ENCODE measurements around the gene FBN3. TPM values are rescaled to one million over a fixed set of nuclear protein-coding genes. Genes with fewer than 3 reads are reported as not detected.
"Not testable (repeated sequence)": the region's sequence is repeated elsewhere in the genome, so short reads cannot be mapped to it uniquely, and the experiment has no call there.

The FBN3 gene
- total RNA-seq, 1 experiment from 2014 or later = not detected

DNA sequence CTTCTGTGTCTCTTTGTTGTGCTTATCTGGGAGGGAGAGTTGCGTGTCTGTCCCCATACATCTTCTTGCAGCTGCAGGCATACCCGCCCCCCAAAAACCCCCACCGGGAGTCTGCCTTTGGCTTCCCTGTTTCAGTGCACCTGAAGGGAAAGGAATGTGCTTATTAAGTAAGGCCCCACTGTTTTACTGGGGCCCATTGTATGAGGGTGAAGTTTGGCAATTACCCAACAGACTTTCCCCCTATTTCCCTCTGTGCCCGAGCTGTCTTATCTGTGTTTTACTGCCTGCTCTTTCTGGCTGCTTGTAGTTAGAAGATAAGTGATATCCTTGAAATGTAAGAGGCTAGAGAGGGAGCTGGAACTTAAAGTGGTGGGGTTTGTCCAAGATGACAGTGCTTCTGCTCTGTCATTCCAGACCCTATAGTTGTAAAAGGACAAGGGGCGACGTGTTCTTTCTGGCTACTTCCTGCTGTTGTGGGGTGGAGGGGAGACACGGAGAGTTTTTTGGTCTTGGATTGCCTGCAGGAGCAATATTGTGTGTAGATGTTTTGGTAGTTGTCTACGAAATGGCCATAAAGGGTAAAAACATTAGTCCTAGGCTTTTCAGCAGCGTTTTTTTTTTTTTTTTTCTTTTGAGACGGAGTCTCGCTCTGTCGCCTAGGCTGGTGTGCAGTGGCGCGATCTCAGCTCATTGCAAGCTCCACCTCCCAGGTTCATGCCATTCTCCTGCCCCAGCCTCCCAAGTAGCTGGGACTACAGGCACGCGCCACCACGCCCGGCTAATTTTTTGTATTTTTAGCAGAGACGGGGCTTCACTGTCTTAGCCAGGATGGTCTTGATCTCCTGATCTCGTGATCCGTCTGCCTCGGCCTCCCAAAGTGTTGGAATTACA is 115.9 kb downstream of the FBN3 start:
- not testable (repeated sequence) for H3K4me1 ChIP-seq (replicated peaks); H3K4me3 ChIP-seq; DNase-seq (ENCODE audit: low read depth in 1 of 2, low spot score in 2 of 2); H3K27me3 ChIP-seq (replicated peaks); H3K9me3 ChIP-seq (replicated peaks); H3K36me3 ChIP-seq; H3K27ac ChIP-seq

GRCh38 chr19:8030960-8031359 is 118.4 kb downstream of the FBN3 start:
- no peak overlapping the region for H3K27ac ChIP-seq
- H3K9me3 ChIP-seq (replicated peaks) = no peaks in the 10 kb centered on the region
- H3K27me3 ChIP-seq (replicated peaks) = no peaks in the 10 kb centered on the region
- no peaks in the 10 kb centered on the region for H3K4me1 ChIP-seq (replicated peaks)
- no peaks in the 10 kb centered on the region for H3K36me3 ChIP-seq
- DNase-seq (ENCODE audit: low read depth in 1 of 2, low spot score in 2 of 2) = no peak
- no peak overlapping the region for H3K4me3 ChIP-seq

GRCh38 chr19:8028951-8029491 is 120.4 kb downstream of the FBN3 start:
- no peak for DNase-seq (ENCODE audit: low read depth in 1 of 2, low spot score in 2 of 2)

DNA sequence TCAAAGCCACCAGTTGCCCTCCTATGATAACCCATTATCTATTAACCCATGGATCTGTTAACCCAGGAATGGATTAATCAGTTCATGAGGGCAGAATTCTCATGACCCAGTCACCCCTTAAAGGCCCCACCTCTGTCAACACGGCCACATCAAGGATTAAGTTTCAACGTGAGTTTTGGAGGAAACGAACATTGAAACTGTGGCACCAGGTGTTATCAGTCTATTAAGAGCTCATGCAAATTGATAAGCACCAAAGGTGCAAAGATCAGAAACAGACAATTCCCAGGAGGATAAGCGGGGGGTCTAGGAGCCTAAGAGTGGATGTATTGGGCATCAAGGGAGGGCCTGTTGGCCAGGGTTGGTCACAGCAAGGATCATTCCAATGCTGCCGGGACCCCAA is 124.1 kb downstream of the FBN3 start:
- H3K27me3 ChIP-seq (replicated peaks) = no peaks in the 10 kb centered on the region
- DNase-seq (ENCODE audit: low read depth in 1 of 2, low spot score in 2 of 2) = no peak
- no peaks in the 10 kb centered on the region for H3K9me3 ChIP-seq (replicated peaks)
- no peak overlapping the region for H3K27ac ChIP-seq
- no peaks in the 10 kb centered on the region for H3K36me3 ChIP-seq
- no peak overlapping the region for H3K4me3 ChIP-seq
- no peaks in the 10 kb centered on the region for H3K4me1 ChIP-seq (replicated peaks)

More at GRCh38 chr19:8028951-8029491, 120.4 kb downstream of the FBN3 start:
- H3K9me3 ChIP-seq (replicated peaks) = no peaks in the 10 kb centered on the region
- no peaks in the 10 kb centered on the region for H3K36me3 ChIP-seq
- no peaks in the 10 kb centered on the region for H3K4me1 ChIP-seq (replicated peaks)
- H3K27me3 ChIP-seq (replicated peaks) = no peaks in the 10 kb centered on the region
- no peak overlapping the region for H3K4me3 ChIP-seq
- no peak overlapping the region for H3K27ac ChIP-seq

- not testable (repeated sequence) for H3K4me3 ChIP-seq; H3K36me3 ChIP-seq; DNase-seq (ENCODE audit: low read depth in 1 of 2, low spot score in 2 of 2); H3K27ac ChIP-seq; H3K9me3 ChIP-seq (replicated peaks); H3K27me3 ChIP-seq (replicated peaks); H3K4me1 ChIP-seq (replicated peaks)
Measured at GRCh38 chr19:8024256-8024655, 125.1 kb downstream of the FBN3 start.

GRCh38 chr19:8023371-8023770 is 126.0 kb downstream of the FBN3 start:
- H3K27me3 ChIP-seq (replicated peaks) = no peaks in the 10 kb centered on the region
- no peak overlapping the region for H3K4me3 ChIP-seq
- no peaks in the 10 kb centered on the region for H3K36me3 ChIP-seq
- H3K9me3 ChIP-seq (replicated peaks) = no peaks in the 10 kb centered on the region
- H3K4me1 ChIP-seq (replicated peaks) = no peaks in the 10 kb centered on the region
- no peak overlapping the region for H3K27ac ChIP-seq
- no peak for DNase-seq (ENCODE audit: low read depth in 1 of 2, low spot score in 2 of 2)

- H3K36me3 ChIP-seq = no peaks in the 10 kb centered on the region
- H3K4me3 ChIP-seq = no peak overlapping the region
- no peaks in the 10 kb centered on the region for H3K9me3 ChIP-seq (replicated peaks)
- no peak for DNase-seq (ENCODE audit: low read depth in 1 of 2, low spot score in 2 of 2)
- no peaks in the 10 kb centered on the region for H3K27me3 ChIP-seq (replicated peaks)
- H3K4me1 ChIP-seq (replicated peaks) = no peaks in the 10 kb centered on the region
- no peak overlapping the region for H3K27ac ChIP-seq
Measured at GRCh38 chr19:8022275-8022674, 127.1 kb downstream of the FBN3 start.

GRCh38 chr19:8021374-8021773 is 128.0 kb downstream of the FBN3 start:
- Histone ChIP-seq H3K9me3 (replicated peaks) (no peaks in the 10 kb centered on the region), H3K27me3 (replicated peaks) (no peaks in the 10 kb centered on the region), H3K27ac (no peak overlapping the region), H3K4me3 (no peak overlapping the region), H3K36me3 (no peaks in the 10 kb centered on the region), H3K4me1 (replicated peaks) (no peaks in the 10 kb centered on the region)
- no peak for DNase-seq (ENCODE audit: low read depth in 1 of 2, low spot score in 2 of 2)

GRCh38 chr19:8020681-8021080 is 128.7 kb downstream of the FBN3 start:
- no peaks in the 10 kb centered on the region for H3K4me1 ChIP-seq (replicated peaks)
- DNase-seq (ENCODE audit: low read depth in 1 of 2, low spot score in 2 of 2) = no peak
- no peaks in the 10 kb centered on the region for H3K36me3 ChIP-seq
- H3K27me3 ChIP-seq (replicated peaks) = no peaks in the 10 kb centered on the region
- no peaks in the 10 kb centered on the region for H3K9me3 ChIP-seq (replicated peaks)
- H3K27ac ChIP-seq = no peak overlapping the region
- H3K4me3 ChIP-seq = no peak overlapping the region

DNA sequence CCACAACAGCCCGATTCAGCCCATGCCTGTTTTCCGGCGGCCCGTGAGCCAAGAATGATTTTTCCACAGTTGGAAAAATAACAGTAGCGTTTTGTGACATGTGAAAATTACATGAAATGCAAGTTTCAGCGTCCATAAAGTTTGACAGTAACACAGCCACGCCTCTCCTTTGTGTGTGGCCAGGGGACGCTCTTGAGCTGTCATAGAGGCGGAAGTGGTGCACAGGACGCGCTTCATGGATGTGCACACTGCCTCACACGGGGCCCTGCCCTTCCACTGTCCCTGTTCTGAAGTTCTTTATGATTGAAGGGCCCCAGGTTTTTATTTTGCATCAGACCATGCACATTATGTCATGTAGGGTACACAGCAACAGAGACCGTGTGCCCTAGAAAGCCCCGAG is 131.6 kb downstream of the FBN3 start:
- Histone ChIP-seq H3K4me3 (no peak overlapping the region), H3K9me3 (replicated peaks) (no peaks in the 10 kb centered on the region), H3K27me3 (replicated peaks) (no peaks in the 10 kb centered on the region), H3K36me3 (no peaks in the 10 kb centered on the region), H3K27ac (no peak overlapping the region), H3K4me1 (replicated peaks) (no peaks in the 10 kb centered on the region)
- no peak for DNase-seq (ENCODE audit: low read depth in 1 of 2, low spot score in 2 of 2)

Other genes starting within 250 kb of the FBN3 start
- 3.2 and 9.7 TPM in 2 replicates for gene MAP2K7, start 245.7 kb downstream of the FBN3 start, total RNA-seq (2014; rRNA removed; shearing (Covaris generic))
- gene TGFBR3L, start 234.8 kb downstream of the FBN3 start, total RNA-seq (2014; rRNA removed; shearing (Covaris generic)) = not detected in 2 replicates
- gene SNAPC2, start 229.3 kb downstream of the FBN3 start, total RNA-seq (2014; rRNA removed; shearing (Covaris generic)) = 26.6 and 27.8 TPM in 2 replicates
- not detected in 2 replicates for gene CTXN1, start 223.5 kb downstream of the FBN3 start, total RNA-seq (2014; rRNA removed; shearing (Covaris generic))
- 49.6 and 65.3 TPM in 2 replicates for gene TIMM44, start 205.9 kb downstream of the FBN3 start, total RNA-seq (2014; rRNA removed; shearing (Covaris generic))
- 39.5 and 74.6 TPM in 2 replicates for gene ELAVL1, start 144.0 kb downstream of the FBN3 start, total RNA-seq (2014; rRNA removed; shearing (Covaris generic))
- gene CCL25, start 96.8 kb downstream of the FBN3 start, total RNA-seq (2014; rRNA removed; shearing (Covaris generic)) = not detected in 2 replicates
- gene CERS4, start 59.8 kb upstream of the FBN3 start, total RNA-seq (2014; rRNA removed; shearing (Covaris generic)) = not detected in 2 replicates
- gene CD320, start 158.8 kb upstream of the FBN3 start, total RNA-seq (2014; rRNA removed; shearing (Covaris generic)) = 113 and 154 TPM in 2 replicates
- gene NDUFA7, start 171.8 kb upstream of the FBN3 start, total RNA-seq (2014; rRNA removed; shearing (Covaris generic)) = 33.5 and 58.1 TPM in 2 replicates
- gene RPS28, start 171.9 kb upstream of the FBN3 start, total RNA-seq (2014; rRNA removed; shearing (Covaris generic)) = 164 and 220 TPM in 2 replicates
- gene KANK3, start 193.7 kb upstream of the FBN3 start, total RNA-seq (2014; rRNA removed; shearing (Covaris generic)) = not detected in 2 replicates
- 1.5 and 3.4 TPM in 2 replicates for gene ANGPTL4, start 214.6 kb upstream of the FBN3 start, total RNA-seq (2014; rRNA removed; shearing (Covaris generic))
- gene RAB11B, start 240.8 kb upstream of the FBN3 start, total RNA-seq (2014; rRNA removed; shearing (Covaris generic)) = 5.6 and 9.1 TPM in 2 replicates

Data from SJSA1 (cell line).